IMR-90 (cell line): ENCODE measurements around the gene DPPA4.

Experiments
- BHLHE40 ChIP-seq: fragments of 150-350 bp; IDR thresholded peaks from 2 replicates; pipeline ENCODE4 v1.6.1; 2016; ENCODE audit warnings: mild to moderate bottlenecking, low read depth, low read length
- CHD1 ChIP-seq: IDR thresholded peaks from 2 replicates; pipeline ENCODE4 v1.6.1; 2012; ENCODE audit warnings: low read depth, low read length, improper control_type of control experiment
- POLR2A ChIP-seq: IDR thresholded peaks from 2 replicates; pipeline ENCODE4 v1.6.1; 2012; ENCODE audit warnings: mild to moderate bottlenecking, low read depth, low read length
- RAD21 ChIP-seq: IDR thresholded peaks from 2 replicates; pipeline ENCODE4 v1.6.1; 2012; ENCODE audit warnings: low read length, improper control_type of control experiment
- RFX5 ChIP-seq: IDR thresholded peaks from 2 replicates; pipeline ENCODE4 v1.8.0; 2012; ENCODE audit warnings: low read depth, mild to moderate bottlenecking, low read length, moderate library complexity
- SMC3 ChIP-seq: fragments of 150-350 bp; IDR thresholded peaks from 2 replicates; pipeline ENCODE4 v1.6.1; 2016; ENCODE audit warnings: low read depth, mild to moderate bottlenecking, antibody characterized with exemption, low read length, moderate library complexity
- TF ChIP-seq, protein P1 (sequence below): conservative IDR thresholded peaks from 2 replicates; pipeline ENCODE4 v1.5.1; 2012; ENCODE audit warnings: mild to moderate bottlenecking, low read depth, low read length, improper control_type of control experiment
- TF ChIP-seq, protein P2 (sequence below): fragments of 150-350 bp; IDR thresholded peaks from 2 replicates; pipeline ENCODE4 v1.6.1; 2017; ENCODE audit warnings: mild to moderate bottlenecking, antibody characterized with exemption, low read length, low read depth

DNA sequence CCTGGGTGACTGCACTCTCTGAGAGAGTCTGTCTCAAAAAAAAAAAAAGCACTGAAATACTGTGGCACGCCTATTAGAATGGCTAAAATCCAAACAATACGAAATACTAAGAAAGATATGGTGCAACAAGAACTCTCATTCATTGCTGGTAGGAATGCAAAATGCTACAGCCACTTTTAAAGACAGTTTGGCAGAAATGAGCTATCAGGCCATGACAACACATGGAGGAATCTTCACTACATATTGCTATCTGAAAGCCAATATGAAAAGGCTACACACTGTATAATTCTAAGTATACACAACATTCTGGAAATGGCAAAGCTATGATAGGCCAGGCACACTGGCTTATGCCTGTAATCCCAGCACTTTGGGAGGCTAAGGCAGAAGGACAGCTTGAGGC, 39.9 kb downstream of the DPPA4 start:
- TF ChIP-seq, protein P1, sequence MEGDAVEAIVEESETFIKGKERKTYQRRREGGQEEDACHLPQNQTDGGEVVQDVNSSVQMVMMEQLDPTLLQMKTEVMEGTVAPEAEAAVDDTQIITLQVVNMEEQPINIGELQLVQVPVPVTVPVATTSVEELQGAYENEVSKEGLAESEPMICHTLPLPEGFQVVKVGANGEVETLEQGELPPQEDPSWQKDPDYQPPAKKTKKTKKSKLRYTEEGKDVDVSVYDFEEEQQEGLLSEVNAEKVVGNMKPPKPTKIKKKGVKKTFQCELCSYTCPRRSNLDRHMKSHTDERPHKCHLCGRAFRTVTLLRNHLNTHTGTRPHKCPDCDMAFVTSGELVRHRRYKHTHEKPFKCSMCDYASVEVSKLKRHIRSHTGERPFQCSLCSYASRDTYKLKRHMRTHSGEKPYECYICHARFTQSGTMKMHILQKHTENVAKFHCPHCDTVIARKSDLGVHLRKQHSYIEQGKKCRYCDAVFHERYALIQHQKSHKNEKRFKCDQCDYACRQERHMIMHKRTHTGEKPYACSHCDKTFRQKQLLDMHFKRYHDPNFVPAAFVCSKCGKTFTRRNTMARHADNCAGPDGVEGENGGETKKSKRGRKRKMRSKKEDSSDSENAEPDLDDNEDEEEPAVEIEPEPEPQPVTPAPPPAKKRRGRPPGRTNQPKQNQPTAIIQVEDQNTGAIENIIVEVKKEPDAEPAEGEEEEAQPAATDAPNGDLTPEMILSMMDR, result no peak
- no peak for TF ChIP-seq POLR2A
- TF ChIP-seq SMC3, result no peak
- TF ChIP-seq RFX5, result no peak
- no peak for TF ChIP-seq RAD21
- TF ChIP-seq, protein P2, sequence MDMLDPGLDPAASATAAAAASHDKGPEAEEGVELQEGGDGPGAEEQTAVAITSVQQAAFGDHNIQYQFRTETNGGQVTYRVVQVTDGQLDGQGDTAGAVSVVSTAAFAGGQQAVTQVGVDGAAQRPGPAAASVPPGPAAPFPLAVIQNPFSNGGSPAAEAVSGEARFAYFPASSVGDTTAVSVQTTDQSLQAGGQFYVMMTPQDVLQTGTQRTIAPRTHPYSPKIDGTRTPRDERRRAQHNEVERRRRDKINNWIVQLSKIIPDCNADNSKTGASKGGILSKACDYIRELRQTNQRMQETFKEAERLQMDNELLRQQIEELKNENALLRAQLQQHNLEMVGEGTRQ, result no peak
- TF ChIP-seq BHLHE40, result no peak
- no peak for TF ChIP-seq CHD1
